Natural killer cell (primary cell): Measurements from ENCODE around the gene KARS1. TPM values are rescaled to one million over a fixed set of nuclear protein-coding genes. Genes with fewer than 3 reads are reported as not detected.
A peak's percentile ranks its signal among the peaks of the same experiment; 100 is the strongest.

Experiments
- ATAC-seq, 3 donors: fragments of 150-1000 bp in 2 of 3; fragments of 200-7000 bp in 1 of 3; cut with Tn5 transposase; 1 replicate in 1 of 3; 2 replicates in 2 of 3; pipeline ENCODE4 v1.10.0; 2021; ENCODE audit warnings: mild to moderate bottlenecking in 2 of 3, moderate library complexity in 2 of 3
- DNase-seq, 2 donors: peaks; one replicate each; pipeline versions ENCODE4 v3.0.0 to v3.0.0-alpha.2; 2013 to 2021; ENCODE audit warnings: mixed read lengths in 1 of 2
- H3K27ac ChIP-seq: one replicate; pipeline ENCODE4 v1.5.1; 2013; ENCODE audit warnings: mild to moderate bottlenecking, low read length
- H3K27me3 ChIP-seq: one replicate; pipeline ENCODE4 v1.6.1; 2013; ENCODE audit warnings: low read length; ENCODE audit not compliant: control insufficient read depth, insufficient read depth
- H3K36me3 ChIP-seq: one replicate; pipeline ENCODE4 v1.6.1; 2013; ENCODE audit warnings: low read length; ENCODE audit not compliant: control insufficient read depth, insufficient read depth
- H3K4me1 ChIP-seq: one replicate; pipeline ENCODE4 v1.6.1; 2013; ENCODE audit warnings: low read length; ENCODE audit not compliant: control insufficient read depth, insufficient read depth
- H3K4me3 ChIP-seq: one replicate; pipeline ENCODE4 v1.5.1; 2013; ENCODE audit warnings: low read length
- H3K9me3 ChIP-seq: one replicate; pipeline ENCODE4 v1.6.1; 2013; ENCODE audit warnings: low read length; ENCODE audit not compliant: control insufficient read depth, insufficient read depth
- H3K27ac Mint-ChIP-seq, 2 donors: one replicate each; pipeline ENCODE4 v1.8.0; 2022; ENCODE audit warnings: mild to moderate bottlenecking in 2 of 2, mixed read lengths in 2 of 2, moderate library complexity in 1 of 2
- H3K27me3 Mint-ChIP-seq, 2 donors: one replicate each; pipeline ENCODE4 v1.8.0; 2022; ENCODE audit warnings: low read depth in 2 of 2, mixed read lengths in 2 of 2
- H3K36me3 Mint-ChIP-seq: one replicate; pipeline ENCODE4 v1.8.0; 2022; ENCODE audit warnings: mixed read lengths
- H3K4me1 Mint-ChIP-seq, 2 donors: one replicate each; pipeline ENCODE4 v1.8.0; 2022; ENCODE audit warnings: mixed read lengths in 2 of 2
- H3K4me3 Mint-ChIP-seq: one replicate; pipeline ENCODE4 v1.8.0; 2022; ENCODE audit warnings: mild to moderate bottlenecking, moderate library complexity, mixed read lengths
- H3K9me3 Mint-ChIP-seq, 2 donors: one replicate each; pipeline ENCODE4 v1.8.0; 2022; ENCODE audit warnings: mixed read lengths in 2 of 2
- WGBS: methylation state at CpG from one replicate; pipeline ENCODE4 v1.1.7; 2013; ENCODE audit warnings: missing lambda C conversion rate; ENCODE audit not compliant: insufficient coverage; 5-methylcytosine and 5-hydroxymethylcytosine counted together
- intact Hi-C: fragments of 100-400 bp; cut with micrococcal nuclease; formaldehyde crosslinking; loops from one replicate; pipeline ENCODE4 v1.14.2; 2022
- total RNA-seq, 4 donors: library from RNA; stranded (reverse); fragments of 120-200 nt in 1 of 4; gene quantifications; one replicate each; pipeline versions ENCODE4 v1.2.3 to v1.2.4, GENCODE V29; 2013 to 2022
- TF ChIP-seq, protein P1 (sequence below): fragments of 200-600 bp; IDR thresholded peaks from one replicate; pipeline ENCODE4 v1.8.0; 2022; ENCODE audit warnings: antibody characterized with exemption

The KARS1 gene
- total RNA-seq, 3 donors from 2014 or later (not counting 1 experiment from before 2014, with no cell fraction given): 102 to 123 (median 114) TPM

DNA sequence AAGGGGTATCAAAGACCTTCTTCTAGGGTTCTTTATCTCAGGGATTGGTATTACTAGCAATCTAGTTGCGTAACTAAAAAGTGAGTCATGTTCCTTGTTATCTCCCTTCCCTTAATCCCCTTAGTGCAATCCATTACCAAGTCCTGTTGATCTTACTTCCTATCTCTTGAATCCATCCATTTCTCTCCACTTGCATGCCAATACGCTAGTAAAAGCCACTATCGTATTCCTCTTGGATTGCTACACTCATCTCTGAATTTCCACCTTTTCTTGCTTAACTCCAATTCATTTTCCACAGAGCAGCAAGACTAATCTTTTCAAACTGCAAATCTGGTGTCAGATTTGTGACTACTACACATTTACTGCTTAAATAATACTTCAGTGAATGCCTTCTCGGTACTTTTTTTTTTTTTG lies 22.5 kb downstream of the KARS1 start:
- no peaks in the 10 kb centered on the region for H3K27me3 ChIP-seq
- Mint-ChIP-seq H3K27me3 (no peaks in the 10 kb centered on the region), H3K4me3 (peak overlapping the region; percentile 58), H3K9me3 (no peaks in the 10 kb centered on the region), H3K36me3 (peaks cover 8% of the 10 kb centered on the region), H3K4me1 (peaks cover 51 to 55% of the 10 kb centered on the region in 2 donors), H3K27ac (peak overlapping the region; percentile 69 to 93)
- 90% methylated on average over 4 of the region's 4 CpGs for WGBS
- no peaks in the 10 kb centered on the region for H3K9me3 ChIP-seq
- no peak for ATAC-seq
- intact Hi-C loops: loop anchor here (5.0 kb wide), 1 partner anchor 163 kb away; the partner anchor contains the start of gene TMEM170A
- H3K36me3 ChIP-seq: peaks cover 39% of the 10 kb centered on the region
- peaks cover 44% of the 10 kb centered on the region for H3K4me1 ChIP-seq
- no peak overlapping the region for H3K4me3 ChIP-seq
- DNase-seq: no peak
- TF ChIP-seq, protein P1, sequence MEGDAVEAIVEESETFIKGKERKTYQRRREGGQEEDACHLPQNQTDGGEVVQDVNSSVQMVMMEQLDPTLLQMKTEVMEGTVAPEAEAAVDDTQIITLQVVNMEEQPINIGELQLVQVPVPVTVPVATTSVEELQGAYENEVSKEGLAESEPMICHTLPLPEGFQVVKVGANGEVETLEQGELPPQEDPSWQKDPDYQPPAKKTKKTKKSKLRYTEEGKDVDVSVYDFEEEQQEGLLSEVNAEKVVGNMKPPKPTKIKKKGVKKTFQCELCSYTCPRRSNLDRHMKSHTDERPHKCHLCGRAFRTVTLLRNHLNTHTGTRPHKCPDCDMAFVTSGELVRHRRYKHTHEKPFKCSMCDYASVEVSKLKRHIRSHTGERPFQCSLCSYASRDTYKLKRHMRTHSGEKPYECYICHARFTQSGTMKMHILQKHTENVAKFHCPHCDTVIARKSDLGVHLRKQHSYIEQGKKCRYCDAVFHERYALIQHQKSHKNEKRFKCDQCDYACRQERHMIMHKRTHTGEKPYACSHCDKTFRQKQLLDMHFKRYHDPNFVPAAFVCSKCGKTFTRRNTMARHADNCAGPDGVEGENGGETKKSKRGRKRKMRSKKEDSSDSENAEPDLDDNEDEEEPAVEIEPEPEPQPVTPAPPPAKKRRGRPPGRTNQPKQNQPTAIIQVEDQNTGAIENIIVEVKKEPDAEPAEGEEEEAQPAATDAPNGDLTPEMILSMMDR: no peak
- H3K27ac ChIP-seq: no peak overlapping the region

DNA sequence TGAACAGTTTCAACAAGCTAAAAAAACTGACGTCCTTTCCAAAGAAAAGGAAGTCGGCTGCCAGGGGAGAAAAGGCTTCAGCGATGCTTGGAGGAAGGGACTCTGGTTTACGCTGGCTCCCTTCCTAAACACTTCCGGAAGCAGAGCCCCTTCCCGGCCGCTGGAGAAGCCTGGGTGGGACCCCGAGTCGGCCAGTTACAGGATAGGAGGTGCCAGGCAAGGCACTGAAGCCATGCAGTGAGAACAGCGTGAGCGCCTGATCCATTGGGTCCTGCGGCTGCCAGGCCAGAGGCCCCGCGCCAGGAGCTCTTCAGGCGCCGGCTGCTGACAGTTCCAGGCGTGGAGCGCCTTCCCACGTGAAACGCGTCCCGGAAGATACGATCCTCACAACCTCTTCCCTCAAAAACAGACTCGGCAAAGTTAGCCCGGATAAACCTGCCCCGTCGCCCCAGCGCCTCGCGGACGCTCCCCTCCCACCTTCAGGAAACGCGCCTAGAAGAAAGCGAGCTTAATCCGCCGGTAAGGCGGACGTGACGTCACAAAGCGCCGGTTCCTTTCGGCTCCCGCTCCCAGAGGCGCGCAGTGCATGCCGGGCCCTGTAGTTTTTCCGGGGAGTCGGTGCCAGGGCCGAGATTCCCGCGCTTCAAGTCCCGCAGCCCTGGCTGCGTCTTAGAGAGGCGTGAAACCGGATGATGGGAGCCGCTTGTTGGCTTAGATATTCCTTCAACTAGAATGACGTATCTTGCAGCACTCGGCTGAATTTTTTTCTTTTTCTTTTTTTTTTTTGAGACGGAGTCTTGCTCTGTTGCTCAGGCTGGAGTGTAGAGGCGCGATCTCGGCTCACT lies 24.5 kb downstream of the KARS1 start, which contains the start of gene ADAT1:
Gene ADAT1, minus strand, starts transcription at position 521 of the 845 bp plus-strand sequence. CDS start 2,482 bp downstream, outside the sequence.
- Histone ChIP-seq H3K36me3 (peaks cover 28% of the 10 kb centered on the region), H3K4me3 (peak within 1 kb of the TSS; percentile 90), H3K27me3 (no peaks in the 10 kb centered on the region), H3K9me3 (no peaks in the 10 kb centered on the region), H3K4me1 (peaks cover 35% of the 10 kb centered on the region), H3K27ac (peak within 1 kb of the TSS; percentile 93)
- intact Hi-C loops: loop anchor here (1.0 to 5.0 kb wide), 5 partner anchors 24 to 190 kb away; partner anchors contain the start of genes CFDP1, GABARAPL2, KARS1 and TERF2IP
- DNase-seq: peak; percentile 95 to 99
- Mint-ChIP-seq H3K4me3 (peak within 1 kb of the TSS; percentile 91), H3K9me3 (no peaks in the 10 kb centered on the region), H3K27ac (peak within 1 kb of the TSS; percentile 93 to 98), H3K27me3 (no peaks in the 10 kb centered on the region), H3K36me3 (peaks cover 7% of the 10 kb centered on the region), H3K4me1 (peaks cover 41 to 42% of the 10 kb centered on the region in 2 donors)
- TF ChIP-seq, protein P1: no peak
- under 1% methylated on average over 62 of the region's 62 CpGs for WGBS
- peak; percentile 95 to 98 (median 95) for ATAC-seq

DNA sequence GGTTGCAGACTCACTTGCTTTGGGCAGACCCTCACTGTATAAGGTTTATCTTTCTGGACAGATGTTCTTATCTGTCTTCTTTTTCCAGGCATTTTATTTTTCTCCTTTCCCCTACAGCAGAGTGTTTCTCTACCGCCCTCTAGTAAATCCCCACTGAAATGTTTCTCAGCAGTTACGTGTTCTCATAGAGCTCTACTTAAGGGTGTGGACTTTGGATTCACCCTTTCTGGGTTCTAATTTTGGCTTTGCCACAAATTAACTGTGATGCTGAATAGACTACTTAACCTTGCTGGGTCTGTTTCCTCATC lies 26.3 kb downstream of the KARS1 start:
- Histone ChIP-seq H3K36me3 (peaks cover 29% of the 10 kb centered on the region), H3K27ac (peak overlapping the region; percentile 24), H3K4me3 (no peak overlapping the region), H3K4me1 (peaks cover 29% of the 10 kb centered on the region), H3K27me3 (no peaks in the 10 kb centered on the region), H3K9me3 (no peaks in the 10 kb centered on the region)
- Mint-ChIP-seq H3K36me3 (peaks cover 15% of the 10 kb centered on the region), H3K9me3 (no peaks in the 10 kb centered on the region), H3K4me1 (peaks cover 28 to 29% of the 10 kb centered on the region in 2 donors), H3K4me3 (no peak overlapping the region), H3K27ac (peak overlapping the region; percentile 11 to 68), H3K27me3 (no peaks in the 10 kb centered on the region)
- TF ChIP-seq, protein P1: no peak
- intact Hi-C loops: loop anchor here (5.0 kb wide), 1 partner anchor 159 kb away; the partner anchor contains the start of gene TMEM170A
- ATAC-seq: no peak
- peak in 1 of 2 donors; percentile 60 for DNase-seq
- 28% methylated on average over 2 of the region's 2 CpGs for WGBS
